GM21423 (cell line): ENCODE results near the gene CNOT6.
"Not testable (repeated sequence)": the region's sequence is repeated elsewhere in the genome, so short reads cannot be mapped to it uniquely, and the experiment has no call there.

Experiments used
- ATAC-seq: cut with Tn5 transposase; IDR thresholded peaks from one replicate; pipeline ENCODE4 v1.9.1; 2021; ENCODE audit warnings: mild to moderate bottlenecking, moderate library complexity; ENCODE audit not compliant: unreplicated experiment

Gene CNOT6

DNA sequence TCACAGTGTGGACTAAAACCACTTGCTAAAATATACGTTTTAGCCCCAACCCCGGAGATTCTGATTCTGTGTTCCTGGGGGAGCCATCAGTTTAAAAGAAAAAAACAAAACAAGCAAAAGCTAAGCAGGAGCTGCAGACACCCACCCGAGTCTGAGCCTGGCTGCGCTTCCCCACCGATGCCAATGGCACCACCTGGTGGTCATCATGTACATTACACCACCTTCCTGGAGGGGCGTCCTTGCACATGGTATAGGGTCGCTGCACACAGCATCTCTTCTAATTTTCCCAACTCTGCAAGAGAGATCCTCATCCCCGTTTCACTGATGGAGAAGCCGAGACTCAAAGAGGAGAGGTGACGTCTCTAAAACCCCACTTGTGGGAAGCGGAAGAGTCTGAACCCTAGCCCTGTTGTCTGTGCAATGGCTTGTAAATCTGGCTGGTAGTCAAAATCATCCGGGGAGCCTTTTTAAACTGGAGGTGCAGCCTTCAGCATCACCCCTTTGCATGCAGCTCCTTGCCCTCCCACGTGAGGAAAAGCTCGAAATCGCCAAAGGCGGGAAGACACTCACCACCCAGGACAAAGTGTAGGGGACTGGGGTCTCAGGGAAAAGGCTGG, 23.1 kb upstream of the CNOT6 start:
- ATAC-seq: no peak

DNA sequence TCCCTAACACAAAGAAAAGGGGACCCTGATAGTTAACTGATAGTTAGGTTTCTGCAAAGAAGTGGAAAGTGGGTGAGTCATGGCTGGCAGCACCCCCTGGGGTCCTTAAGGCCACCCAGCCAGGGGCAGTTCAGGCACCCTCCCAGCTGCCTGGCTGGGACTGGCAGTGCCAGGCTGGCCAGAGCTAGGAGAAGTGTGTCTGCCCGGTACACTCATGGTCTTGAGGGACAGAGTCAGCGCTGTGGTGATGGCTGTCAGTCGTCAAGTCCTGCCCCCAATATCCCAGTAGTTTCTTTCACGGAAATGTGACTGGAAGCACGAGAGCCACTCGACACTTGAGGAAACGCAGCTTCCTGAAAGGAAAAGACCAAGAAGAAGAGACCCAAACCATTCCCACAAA, 22.3 kb upstream of the CNOT6 start:
- ATAC-seq: no peak

DNA sequence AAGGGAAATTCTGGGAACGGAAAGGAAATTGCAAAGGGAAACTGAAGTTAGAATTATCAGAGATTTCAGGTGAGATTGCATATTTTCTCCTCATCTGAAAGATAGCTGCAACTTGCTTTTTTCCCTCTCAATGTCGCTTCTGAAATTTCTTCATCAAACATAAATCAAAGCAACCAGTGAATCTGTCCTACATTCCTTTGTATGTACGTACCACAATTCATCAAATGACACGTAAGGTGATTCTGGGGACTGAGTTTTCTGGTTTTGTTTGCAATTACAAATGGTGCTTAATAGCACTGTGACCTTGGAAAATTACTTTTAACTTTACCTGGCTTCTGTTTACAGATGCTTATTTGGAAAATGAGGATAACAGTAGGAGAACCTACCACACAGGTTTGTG, 21.9 kb upstream of the CNOT6 start:
- ATAC-seq: no peak

DNA sequence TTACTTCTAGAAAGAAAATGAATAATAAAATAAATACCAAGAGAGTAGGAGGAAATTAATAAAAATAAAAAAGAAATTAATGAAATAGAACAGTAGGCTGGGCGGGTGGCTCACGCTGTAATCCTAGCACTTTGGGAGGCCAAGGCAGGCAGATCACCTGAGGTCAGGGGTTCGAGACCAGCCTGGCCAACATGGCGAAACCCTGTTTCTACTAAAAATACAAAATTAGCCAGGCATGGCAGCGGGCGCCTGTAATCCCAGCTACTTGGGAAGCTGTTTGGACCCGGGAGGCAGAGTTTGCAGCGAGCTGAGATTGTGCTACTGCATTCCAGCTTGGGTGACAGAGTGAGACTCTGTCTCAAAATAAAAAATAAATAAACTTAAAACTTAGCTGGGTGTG, 20.8 kb upstream of the CNOT6 start:
- not testable (repeated sequence) for ATAC-seq

DNA sequence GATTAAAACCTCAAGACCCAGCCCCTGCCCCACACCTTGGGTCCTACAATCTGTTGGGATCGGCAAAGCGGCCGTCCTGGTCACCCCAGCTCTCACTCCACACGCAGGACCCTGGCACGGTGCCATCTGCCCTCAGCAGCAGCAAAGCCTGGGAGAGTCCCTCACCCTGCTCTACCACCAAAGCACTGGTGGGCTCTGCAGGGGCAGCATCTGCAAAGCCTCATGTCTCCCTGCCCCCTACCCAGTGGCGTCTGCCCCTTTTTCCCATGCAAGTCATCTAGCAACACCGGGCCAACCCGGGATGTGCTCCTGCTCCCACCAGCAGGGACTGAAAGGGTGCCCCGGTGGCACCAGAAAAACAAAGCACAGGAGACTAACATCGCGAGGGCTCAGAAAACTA, 19.6 kb upstream of the CNOT6 start:
- no peak for ATAC-seq

DNA sequence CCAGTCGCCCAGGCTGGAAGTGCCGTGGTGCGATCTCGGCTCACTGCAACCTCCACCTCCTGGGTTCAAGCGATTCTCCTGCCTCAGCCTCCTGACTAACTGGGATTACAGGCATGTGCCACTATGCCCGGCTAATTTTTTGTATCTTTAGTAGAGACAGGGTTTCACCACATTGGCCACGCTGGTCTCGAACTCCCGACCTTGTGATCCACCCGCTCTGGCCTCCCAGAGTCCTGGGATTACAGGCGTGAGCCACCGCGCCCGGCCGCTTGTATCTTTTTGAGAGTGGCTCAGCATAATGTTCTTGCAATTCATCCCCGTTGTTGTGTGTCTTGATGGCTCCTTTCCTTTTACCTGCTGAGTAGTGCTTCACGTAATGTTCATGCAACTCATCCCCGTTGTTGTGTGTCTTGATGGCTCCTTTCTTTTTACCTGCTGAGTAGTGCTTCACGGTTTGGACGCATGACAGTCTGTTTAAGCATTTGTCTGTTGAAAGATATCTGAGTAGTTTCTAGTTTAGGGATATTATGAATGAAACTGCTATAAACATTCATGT, 18.1 kb upstream of the CNOT6 start:
- not testable (repeated sequence) for ATAC-seq

DNA sequence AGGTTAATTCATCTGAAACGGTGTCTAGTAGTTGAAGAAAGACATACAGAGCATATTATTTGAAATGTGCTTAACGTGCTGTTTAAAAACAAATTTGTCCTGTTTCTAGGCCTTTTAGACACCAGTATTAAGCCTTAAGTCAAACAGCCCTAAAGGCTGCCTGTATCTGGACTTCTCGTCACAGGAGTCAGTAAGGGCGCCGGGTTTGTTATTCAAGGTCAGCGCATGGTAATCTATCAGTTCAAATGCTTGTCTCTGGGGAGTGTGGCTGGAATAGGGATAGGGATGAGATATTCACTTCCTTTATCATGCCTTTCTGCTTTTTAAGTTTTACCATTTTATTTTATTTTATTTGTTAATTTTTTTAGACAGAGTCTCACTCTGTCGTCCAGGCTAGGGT, 9.4 kb upstream of the CNOT6 start:
- ATAC-seq: no peak

DNA sequence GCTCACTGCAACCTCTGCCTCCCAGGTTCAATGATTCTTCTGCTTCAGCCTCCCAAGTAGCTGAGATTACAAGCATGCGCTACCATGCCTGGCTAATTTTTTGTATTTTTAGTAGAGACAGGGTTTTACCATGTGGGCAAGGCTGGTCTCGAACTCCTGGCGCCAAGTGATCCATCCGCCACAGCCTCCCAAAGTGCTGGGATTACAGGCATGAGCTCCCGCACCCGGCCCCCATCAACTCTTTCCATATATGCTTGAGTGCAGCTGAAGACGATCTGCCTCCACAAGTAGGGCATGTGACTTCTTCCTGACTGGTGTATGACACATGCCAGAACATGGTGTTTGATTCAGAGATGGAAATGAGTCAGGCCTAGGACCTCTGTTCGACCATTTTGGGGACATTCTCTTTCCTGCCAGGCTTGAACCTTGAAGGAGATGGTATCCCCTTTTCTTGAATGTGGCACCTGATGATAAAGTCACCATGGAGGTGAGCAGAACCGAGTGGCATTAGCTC, 7.5 kb upstream of the CNOT6 start:
- no peak for ATAC-seq

DNA sequence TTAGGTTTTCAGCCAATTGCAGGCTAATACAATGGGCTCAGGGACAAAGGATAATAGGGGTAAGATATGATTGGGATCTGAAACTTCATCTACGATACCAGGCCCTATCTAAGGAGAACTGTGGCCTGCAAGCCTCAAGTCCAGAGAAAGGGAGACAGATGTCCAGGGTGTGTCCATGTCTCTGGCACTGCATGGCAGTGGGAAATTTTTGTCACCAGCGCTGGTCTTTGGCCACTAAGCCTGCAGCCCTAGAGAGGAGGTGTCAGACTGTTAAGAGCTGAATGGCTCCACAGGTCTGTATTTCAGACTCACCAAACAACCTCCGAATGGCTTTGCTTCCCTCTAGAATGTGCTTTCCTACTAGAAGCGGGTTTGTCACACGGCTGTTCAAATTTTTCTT, 6.6 kb upstream of the CNOT6 start:
- ATAC-seq: no peak

DNA sequence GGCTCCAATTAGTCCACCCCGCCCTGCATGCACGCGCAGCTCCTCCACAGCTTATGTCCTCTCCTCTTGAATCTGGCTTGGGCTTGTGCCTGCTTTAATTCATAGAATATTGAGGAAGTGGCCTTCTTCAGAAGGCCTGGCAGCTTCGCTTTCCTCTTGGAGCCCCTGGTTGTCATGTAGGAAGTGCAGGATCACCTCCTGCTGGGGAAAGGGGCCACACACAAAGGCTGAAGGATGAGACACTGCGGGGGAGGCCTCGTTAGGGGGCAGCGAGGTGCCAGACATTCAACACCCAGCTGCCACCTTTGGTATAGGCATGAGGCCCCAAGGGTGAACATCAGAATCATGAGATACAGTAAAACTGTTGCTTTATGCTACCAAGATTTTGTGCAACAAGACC, 2.7 kb upstream of the CNOT6 start:
- ATAC-seq: no peak

DNA sequence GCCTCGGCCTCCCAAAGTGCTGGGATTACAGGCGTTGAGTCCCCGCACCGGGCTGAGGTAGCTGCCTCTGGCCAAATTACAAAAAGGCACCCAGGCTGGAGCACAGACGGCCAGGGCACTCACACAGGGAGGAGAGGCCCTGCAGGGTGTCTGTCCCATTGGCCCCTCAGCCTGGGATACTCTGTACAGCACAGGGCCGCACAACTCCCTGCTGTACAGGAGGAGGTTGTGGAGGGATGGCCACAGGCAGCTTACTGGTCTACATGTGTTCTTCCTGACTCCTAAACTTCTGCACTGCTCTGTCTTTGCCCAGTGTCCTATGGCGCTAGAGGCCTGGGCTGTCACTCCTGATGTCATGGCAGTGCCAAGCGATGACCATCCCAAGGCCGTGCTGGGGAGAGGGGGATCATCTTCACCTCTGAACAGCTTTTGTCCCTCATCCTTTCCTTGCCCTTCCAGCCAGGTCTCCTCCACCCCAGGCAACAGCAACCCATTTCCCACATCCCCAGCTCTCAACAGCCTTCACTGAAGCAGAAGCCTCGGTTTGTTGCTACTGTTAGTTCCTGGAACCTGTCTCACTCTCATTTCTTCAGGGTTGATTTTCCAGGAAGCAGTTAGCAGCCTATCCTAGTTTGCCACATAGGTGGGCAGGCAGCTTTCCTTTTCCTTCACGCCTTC, 1.8 kb upstream of the CNOT6 start:
- no peak for ATAC-seq

DNA sequence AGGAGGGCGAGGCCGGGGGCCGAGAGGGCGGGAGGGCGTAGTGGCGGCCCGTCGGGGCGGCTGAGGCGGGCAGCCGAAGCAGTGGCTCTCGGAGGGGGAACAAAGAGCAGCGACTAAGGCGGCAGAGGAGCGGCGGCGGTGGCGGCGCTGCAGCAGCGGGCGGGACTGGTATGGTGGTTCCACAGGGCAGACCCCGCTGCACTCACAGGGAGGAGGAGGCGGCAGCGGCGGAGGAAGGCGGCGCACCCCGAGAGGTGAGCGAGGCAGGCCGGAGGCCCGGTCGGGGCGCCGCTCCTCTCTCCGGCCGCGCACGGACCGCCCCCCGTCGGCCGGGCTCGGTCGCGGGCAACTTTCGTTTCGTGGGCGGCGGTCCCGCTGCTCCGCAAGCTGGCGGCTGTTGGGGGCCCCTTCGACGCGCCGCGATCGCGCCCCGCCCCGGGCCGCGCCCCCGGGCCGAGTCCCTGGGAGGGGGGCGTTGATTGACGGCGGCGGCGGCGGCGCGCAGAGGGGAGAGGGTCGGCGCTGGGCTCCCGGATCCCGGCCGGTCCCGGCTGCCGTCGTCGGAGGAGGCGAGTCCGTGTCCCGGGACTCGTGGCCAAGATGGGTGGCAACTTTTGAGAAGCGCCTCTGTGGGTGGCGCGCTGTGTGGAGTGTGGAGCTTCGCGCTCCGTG, 467 bp downstream of the CNOT6 start:
- ATAC-seq: peak; percentile 40

DNA sequence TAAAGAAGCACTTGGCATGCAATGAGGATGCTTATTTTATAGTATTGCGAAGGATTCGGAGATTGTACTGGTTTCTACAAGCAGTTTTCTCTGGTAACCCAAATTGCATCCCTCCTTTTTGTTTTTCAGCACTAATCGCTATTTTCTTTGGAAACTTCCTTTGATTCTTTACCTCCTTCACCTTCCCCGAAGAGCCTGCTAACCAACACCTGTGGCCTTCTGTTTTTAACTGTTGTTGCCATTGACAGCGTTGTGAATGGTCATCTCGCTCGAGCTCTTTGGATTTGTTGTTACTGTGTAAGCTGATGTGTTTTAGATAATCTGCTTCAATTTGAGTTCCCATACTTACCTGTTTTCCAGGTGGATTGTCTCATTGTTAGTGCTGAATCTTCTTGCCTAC, 1.1 kb downstream of the CNOT6 start:
- no peak for ATAC-seq

DNA sequence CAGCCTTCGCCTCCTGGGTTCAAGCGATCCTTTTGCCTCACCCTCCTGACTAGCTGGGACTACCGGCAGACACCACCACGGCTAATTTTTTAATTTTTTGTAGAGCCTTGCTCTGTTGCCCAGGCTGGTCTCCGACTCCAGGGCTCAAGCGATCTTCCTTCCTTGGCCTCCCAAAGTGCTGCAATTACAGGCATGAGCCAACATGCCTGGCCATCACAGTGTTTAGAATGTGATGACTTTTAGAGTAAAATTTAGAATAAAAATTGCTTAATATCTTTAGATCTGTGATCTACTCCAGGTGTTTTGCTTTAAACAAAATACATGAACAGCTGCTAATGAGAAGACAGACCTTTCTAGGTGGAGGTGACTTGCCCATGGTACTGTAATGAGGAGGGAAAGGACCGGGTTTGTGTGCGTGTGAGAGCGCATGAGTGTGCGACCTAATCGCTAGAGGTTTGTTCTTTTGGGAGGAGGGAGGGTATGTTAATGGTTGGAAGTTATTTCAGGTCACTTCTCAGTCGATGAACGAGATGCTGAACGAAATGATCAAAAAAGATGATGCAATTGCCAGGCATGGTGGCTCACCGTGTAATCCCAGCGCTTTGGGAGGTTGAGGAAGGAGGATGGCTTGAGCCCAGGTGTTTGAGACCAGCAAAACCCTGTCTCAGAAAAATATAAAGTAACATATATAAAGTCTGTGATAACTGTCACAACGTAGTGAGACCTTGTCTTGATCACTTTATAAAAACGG, 2.0 kb downstream of the CNOT6 start:
- no peak for ATAC-seq

DNA sequence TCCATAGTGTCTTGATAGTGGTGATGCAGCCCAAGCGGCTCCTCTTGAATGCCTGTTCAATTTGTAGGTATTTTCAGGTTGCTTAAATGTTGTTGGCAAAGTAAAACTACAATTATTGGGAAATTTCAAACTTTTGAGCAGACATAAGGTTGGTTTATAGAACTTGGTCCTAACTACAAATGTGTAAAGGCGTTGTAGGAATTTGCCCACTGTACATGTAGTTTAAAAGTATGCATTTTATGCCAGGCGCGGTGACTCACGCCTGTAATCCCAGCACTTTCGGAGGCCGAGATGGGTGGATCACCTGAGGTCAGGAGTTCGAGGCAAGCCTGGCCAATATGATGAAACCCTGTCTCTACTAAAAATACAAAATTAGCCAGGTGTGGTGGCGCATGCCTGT, 2.6 kb downstream of the CNOT6 start:
- ATAC-seq: not testable (repeated sequence)

DNA sequence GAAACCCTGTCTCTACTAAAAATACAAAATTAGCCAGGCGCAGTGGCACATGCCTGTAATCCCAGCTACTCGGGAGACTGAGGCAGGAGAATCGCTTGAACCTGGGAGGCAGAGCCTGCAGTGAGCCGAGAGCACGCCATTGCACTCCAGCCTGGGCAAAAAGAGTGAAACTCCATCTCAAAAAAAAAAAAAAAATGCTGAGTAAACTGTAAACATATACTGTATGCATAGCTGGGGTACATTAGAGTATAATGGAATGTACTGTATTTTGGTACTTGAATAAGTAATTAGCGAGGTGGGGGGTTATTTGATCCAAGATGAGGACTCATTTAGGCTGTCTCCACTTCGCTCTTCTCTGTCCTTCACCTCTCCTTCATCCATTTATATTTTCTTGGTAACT, 3.7 kb downstream of the CNOT6 start:
- ATAC-seq: not testable (repeated sequence)

DNA sequence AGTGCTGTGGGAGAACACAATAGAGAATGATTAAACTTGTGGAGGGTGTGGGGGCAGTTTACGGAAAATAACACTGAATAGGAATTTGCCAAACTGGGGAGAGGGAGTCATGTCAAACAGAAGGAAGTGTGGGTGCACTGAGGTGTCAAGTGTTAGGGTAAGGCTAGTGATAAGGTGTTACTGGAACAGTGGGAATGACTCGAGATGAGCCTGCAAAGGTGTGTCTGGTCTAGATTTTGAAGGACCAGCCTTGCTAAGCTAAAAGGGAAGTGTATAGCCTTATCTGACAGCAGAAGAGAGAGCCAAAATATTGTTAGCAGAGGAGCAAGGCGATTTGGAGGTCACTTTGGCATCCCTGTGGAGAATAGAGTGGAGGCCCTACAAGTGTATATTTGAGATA, 4.2 kb downstream of the CNOT6 start:
- ATAC-seq: no peak

DNA sequence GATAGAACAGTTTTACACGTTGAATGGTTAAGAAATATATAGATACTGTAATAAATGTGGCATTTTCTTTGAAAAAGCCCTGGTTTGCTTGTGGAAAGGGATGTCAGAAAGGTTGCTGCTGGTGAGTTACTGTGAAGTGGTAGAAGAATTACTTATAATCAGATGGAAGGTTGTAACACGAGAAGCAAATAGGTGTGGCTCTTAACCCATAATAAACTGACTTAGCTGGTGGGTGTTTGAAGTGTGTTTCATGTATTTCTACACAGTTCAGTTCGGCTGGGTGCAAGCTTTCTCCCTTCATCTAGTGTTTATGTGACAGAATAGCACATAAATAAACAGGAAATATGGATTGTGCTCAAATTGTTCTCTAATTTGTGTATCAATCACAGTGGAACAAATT, 5.5 kb downstream of the CNOT6 start:
- ATAC-seq: no peak

DNA sequence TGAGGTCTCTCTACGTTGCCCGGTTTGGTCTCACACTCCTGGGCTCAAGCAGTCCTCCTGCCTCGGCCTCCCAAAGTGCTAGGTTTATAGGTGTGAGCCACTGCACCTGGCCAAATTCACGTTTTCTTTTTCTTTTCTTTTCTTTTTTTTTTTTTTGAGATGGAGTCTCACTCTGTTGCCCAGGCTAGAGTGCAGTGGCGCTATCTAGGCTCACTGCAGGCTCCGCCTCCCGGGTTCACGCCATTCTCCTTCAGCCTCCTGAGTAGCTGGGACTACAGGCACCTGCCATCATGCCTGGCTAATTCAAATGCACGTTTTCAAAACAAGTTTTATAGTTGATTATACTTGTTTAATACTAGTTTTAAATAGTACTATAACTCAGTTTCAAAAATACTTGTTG, 6.1 kb downstream of the CNOT6 start:
- ATAC-seq: not testable (repeated sequence)

DNA sequence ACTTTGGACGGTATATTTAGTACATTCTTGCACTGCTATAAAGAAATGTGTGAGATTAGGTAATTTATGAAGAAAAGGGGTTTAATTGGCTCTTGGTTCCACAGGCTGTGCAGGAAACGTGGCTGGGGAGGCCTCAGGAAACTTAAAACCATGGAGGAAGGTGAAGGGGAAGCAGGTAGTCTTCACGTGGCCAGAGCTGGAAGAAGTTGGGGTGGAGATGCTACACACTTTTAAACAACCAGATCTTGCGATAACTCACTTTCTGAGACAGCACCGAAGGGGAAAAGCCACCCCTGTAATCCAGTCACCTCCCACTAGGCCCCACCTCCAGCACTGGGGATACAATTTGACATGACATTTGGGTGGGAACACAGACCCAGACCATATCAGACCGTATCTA, 13.5 kb downstream of the CNOT6 start:
- ATAC-seq: no peak

DNA sequence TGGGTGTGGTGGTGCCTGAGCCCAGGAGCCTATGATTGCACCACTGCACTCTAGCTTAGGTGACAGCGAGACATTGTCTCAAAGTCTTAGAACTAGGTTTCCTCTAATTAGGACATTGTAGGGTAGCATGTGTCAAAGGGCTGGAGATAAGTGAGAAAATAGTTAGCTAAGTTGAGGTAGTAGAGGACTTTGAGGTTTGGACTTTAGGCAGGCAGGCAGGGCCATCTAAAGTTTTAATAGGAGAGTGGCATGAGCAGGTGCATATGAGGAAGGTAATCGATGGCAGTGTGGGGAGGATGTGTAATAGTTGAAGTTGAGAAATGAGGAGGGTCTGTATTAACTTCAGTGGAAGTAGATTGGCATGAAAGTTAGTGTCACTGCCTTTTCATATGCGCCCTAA, 21.1 kb downstream of the CNOT6 start:
- no peak for ATAC-seq
